ENCODE results near the gene ADCY9.

The ADCY9 gene

DNA sequence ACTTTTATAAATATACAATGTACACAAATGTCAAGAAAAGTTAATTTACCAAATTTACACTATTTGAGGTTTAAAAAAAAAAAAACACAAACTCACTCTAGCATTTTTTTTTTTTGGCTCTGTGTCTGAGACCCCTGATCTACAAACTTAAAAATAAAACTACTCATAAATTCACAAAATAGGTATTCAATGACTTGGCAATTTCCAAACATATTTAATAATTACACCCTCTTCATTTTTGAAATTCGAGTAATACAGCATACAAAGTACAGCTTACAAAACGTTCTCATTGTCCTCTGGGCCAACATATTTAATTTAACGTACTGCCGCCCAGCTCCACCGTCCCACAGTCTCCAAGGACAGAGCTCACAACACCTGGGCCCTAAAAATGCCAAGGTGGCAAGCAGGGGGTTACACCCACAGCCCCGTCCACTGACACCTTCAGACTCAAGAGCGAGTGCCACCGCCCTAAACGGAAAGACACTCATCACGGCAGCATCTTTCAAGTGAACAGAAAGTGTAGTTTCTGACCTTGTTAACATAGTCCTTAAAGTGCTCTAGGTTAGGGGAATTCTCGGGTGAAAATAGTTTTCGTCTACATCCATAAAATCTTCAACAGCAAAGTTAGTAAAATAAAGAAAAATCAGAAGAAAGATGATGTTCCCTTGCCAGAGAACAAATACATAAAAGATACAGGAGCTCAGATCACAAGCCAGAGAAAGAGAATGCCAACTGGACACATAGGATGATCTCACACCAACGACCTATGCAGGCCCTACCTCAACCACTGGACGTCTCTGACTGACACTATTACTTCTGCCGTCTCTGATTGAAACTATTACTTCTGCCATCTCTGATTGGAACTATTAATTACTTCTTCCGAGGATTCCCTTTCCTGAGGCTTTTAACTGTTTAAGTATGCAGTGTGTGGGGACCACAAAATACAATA lies 4.2 kb downstream of the ADCY9 start:
- 90 to 91% methylated on average over 14 to 16 of the region's 16 CpGs for WGBS, 2 experiments
- Histone ChIP-seq H3K4me3 (ENCODE audit: insufficient read depth, low read depth, low read length) (no peak overlapping the region), H3K36me3 (ENCODE audit: control insufficient read depth, insufficient read depth, low read length) (no peaks in the 10 kb centered on the region), H3K4me1 (ENCODE audit: control insufficient read depth, insufficient read depth, low read length) (no peaks in the 10 kb centered on the region), H3K27me3 (ENCODE audit: control insufficient read depth, insufficient read depth, low read length, poor library complexity, severe bottlenecking) (peaks cover 31% of the 10 kb centered on the region), H3K9me3 (ENCODE audit: control insufficient read depth, low read length) (no peaks in the 10 kb centered on the region), H3K27ac (ENCODE audit: insufficient read depth, low read depth, low read length, poor library complexity, severe bottlenecking) (no peak overlapping the region)

DNA sequence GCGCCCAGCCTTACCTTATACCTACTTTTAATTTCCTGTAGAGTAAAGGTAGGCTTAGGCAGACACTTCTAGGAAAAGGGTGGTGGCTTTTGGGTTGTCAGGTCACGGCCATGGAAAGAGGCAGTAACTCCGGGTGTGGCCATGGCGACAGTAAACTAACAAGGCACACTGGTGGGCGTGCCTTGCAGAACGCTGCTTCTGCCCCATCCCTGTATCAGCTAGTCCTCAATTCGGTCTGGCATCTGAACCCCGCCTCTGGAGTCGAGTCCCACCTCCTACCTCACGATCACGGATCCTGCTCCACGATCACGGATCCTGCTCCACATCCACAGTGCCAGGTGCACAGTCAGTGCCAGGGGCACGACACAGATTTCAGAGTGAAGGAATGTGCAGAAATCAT lies 5.6 kb downstream of the ADCY9 start:
- Histone ChIP-seq H3K27ac (ENCODE audit: insufficient read depth, low read depth, low read length, poor library complexity, severe bottlenecking) (no peak overlapping the region), H3K4me3 (ENCODE audit: insufficient read depth, low read depth, low read length) (no peak overlapping the region), H3K4me1 (ENCODE audit: control insufficient read depth, insufficient read depth, low read length) (no peaks in the 10 kb centered on the region), H3K9me3 (ENCODE audit: control insufficient read depth, low read length) (no peaks in the 10 kb centered on the region), H3K27me3 (ENCODE audit: control insufficient read depth, insufficient read depth, low read length, poor library complexity, severe bottlenecking) (peaks cover 24% of the 10 kb centered on the region), H3K36me3 (ENCODE audit: control insufficient read depth, insufficient read depth, low read length) (no peaks in the 10 kb centered on the region)
- 90 to 92% methylated on average over 14 of the region's 14 CpGs for WGBS, 2 experiments

GRCh38 chr16:4110065-4110464 lies 6.2 kb downstream of the ADCY9 start:
- 90 to 94% methylated on average over 12 to 13 of the region's 13 CpGs for WGBS, 2 experiments
- H3K27ac ChIP-seq (ENCODE audit: insufficient read depth, low read depth, low read length, poor library complexity, severe bottlenecking): no peak overlapping the region

GRCh38 chr16:4109250-4109736 lies 6.9 kb downstream of the ADCY9 start:
- Histone ChIP-seq H3K36me3 (ENCODE audit: control insufficient read depth, insufficient read depth, low read length) (no peaks in the 10 kb centered on the region), H3K9me3 (ENCODE audit: control insufficient read depth, low read length) (no peaks in the 10 kb centered on the region), H3K27me3 (ENCODE audit: control insufficient read depth, insufficient read depth, low read length, poor library complexity, severe bottlenecking) (peaks cover 11% of the 10 kb centered on the region), H3K27ac (ENCODE audit: insufficient read depth, low read depth, low read length, poor library complexity, severe bottlenecking) (no peak overlapping the region), H3K4me3 (ENCODE audit: insufficient read depth, low read depth, low read length) (no peak overlapping the region), H3K4me1 (ENCODE audit: control insufficient read depth, insufficient read depth, low read length) (no peaks in the 10 kb centered on the region)
- 84 to 86% methylated on average over 11 of the region's 11 CpGs for WGBS, 2 experiments

More at GRCh38 chr16:4110065-4110464, 6.2 kb downstream of the ADCY9 start:
- Histone ChIP-seq H3K36me3 (ENCODE audit: control insufficient read depth, insufficient read depth, low read length) (no peaks in the 10 kb centered on the region), H3K4me1 (ENCODE audit: control insufficient read depth, insufficient read depth, low read length) (no peaks in the 10 kb centered on the region), H3K4me3 (ENCODE audit: insufficient read depth, low read depth, low read length) (no peak overlapping the region), H3K9me3 (ENCODE audit: control insufficient read depth, low read length) (no peaks in the 10 kb centered on the region), H3K27me3 (ENCODE audit: control insufficient read depth, insufficient read depth, low read length, poor library complexity, severe bottlenecking) (peaks cover 18% of the 10 kb centered on the region)

DNA sequence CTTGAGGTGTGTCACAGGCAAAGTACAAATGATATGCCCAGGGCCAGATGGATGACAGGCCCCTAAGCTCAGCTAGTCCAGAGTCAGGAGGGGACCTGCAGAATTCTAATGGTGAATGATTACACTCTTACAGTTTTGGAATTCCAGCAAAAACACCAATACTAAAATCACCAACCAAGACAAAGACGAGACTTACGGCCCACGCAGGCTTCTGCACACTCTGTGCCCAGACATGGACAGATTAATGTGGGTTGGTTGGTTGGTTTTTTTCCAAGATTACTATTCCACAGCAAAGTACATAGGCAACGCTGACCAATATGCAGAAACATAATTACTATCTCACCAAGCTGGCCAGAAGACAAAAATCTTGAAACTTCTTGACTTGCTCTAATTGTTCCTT lies 9.7 kb downstream of the ADCY9 start:
- no peak overlapping the region for H3K27ac ChIP-seq (ENCODE audit: insufficient read depth, low read depth, low read length, poor library complexity, severe bottlenecking)
- no peaks in the 10 kb centered on the region for H3K9me3 ChIP-seq (ENCODE audit: control insufficient read depth, low read length)
- no peaks in the 10 kb centered on the region for H3K27me3 ChIP-seq (ENCODE audit: control insufficient read depth, insufficient read depth, low read length, poor library complexity, severe bottlenecking)
- 97 to 98% methylated on average over 1 to 2 of the region's 4 CpGs for WGBS, 2 experiments
- no peak overlapping the region for H3K4me3 ChIP-seq (ENCODE audit: insufficient read depth, low read depth, low read length)
- no peaks in the 10 kb centered on the region for H3K36me3 ChIP-seq (ENCODE audit: control insufficient read depth, insufficient read depth, low read length)
- no peaks in the 10 kb centered on the region for H3K4me1 ChIP-seq (ENCODE audit: control insufficient read depth, insufficient read depth, low read length)

GRCh38 chr16:4105848-4106247 lies 10.4 kb downstream of the ADCY9 start:
- Histone ChIP-seq H3K27me3 (ENCODE audit: control insufficient read depth, insufficient read depth, low read length, poor library complexity, severe bottlenecking) (no peaks in the 10 kb centered on the region), H3K4me3 (ENCODE audit: insufficient read depth, low read depth, low read length) (no peak overlapping the region), H3K27ac (ENCODE audit: insufficient read depth, low read depth, low read length, poor library complexity, severe bottlenecking) (no peak overlapping the region), H3K9me3 (ENCODE audit: control insufficient read depth, low read length) (no peaks in the 10 kb centered on the region), H3K4me1 (ENCODE audit: control insufficient read depth, insufficient read depth, low read length) (no peaks in the 10 kb centered on the region), H3K36me3 (ENCODE audit: control insufficient read depth, insufficient read depth, low read length) (no peaks in the 10 kb centered on the region)
- WGBS, 2 experiments: 93 to 94% methylated on average over 5 of the region's 5 CpGs

DNA sequence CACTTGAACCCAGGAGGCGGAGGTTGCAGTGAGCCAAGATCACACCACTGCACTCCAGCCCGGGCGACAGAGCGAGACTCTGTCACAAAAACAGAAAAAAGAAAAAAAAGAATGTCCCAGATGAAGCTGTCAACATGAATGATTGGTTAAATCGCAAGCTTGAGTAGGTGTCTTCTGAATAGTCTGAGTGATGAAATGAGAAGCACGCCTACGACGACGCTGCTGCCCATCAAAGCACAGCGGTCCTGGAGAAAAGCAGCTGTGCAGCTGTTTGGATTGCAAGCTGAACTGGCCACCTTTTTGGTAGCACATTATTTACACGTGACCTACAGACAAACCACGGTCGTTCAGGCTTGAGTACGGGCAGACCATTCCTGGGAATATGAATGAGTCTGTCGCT lies 12.5 kb downstream of the ADCY9 start:
- no peaks in the 10 kb centered on the region for H3K36me3 ChIP-seq (ENCODE audit: control insufficient read depth, insufficient read depth, low read length)
- WGBS, 2 experiments: 88 to 94% methylated on average over 15 of the region's 15 CpGs
- H3K4me3 ChIP-seq (ENCODE audit: insufficient read depth, low read depth, low read length): no peak overlapping the region
- H3K4me1 ChIP-seq (ENCODE audit: control insufficient read depth, insufficient read depth, low read length): no peaks in the 10 kb centered on the region
- no peaks in the 10 kb centered on the region for H3K27me3 ChIP-seq (ENCODE audit: control insufficient read depth, insufficient read depth, low read length, poor library complexity, severe bottlenecking)
- H3K27ac ChIP-seq (ENCODE audit: insufficient read depth, low read depth, low read length, poor library complexity, severe bottlenecking): no peak overlapping the region
- H3K9me3 ChIP-seq (ENCODE audit: control insufficient read depth, low read length): no peaks in the 10 kb centered on the region

GRCh38 chr16:4101421-4102219 lies 14.6 kb downstream of the ADCY9 start:
- Histone ChIP-seq H3K27me3 (ENCODE audit: control insufficient read depth, insufficient read depth, low read length, poor library complexity, severe bottlenecking) (no peaks in the 10 kb centered on the region), H3K4me1 (ENCODE audit: control insufficient read depth, insufficient read depth, low read length) (no peaks in the 10 kb centered on the region), H3K27ac (ENCODE audit: insufficient read depth, low read depth, low read length, poor library complexity, severe bottlenecking) (no peak overlapping the region), H3K36me3 (ENCODE audit: control insufficient read depth, insufficient read depth, low read length) (no peaks in the 10 kb centered on the region), H3K4me3 (ENCODE audit: insufficient read depth, low read depth, low read length) (no peak overlapping the region), H3K9me3 (ENCODE audit: control insufficient read depth, low read length) (no peaks in the 10 kb centered on the region)
- 94 to 95% methylated on average over 20 of the region's 20 CpGs for WGBS, 2 experiments

DNA sequence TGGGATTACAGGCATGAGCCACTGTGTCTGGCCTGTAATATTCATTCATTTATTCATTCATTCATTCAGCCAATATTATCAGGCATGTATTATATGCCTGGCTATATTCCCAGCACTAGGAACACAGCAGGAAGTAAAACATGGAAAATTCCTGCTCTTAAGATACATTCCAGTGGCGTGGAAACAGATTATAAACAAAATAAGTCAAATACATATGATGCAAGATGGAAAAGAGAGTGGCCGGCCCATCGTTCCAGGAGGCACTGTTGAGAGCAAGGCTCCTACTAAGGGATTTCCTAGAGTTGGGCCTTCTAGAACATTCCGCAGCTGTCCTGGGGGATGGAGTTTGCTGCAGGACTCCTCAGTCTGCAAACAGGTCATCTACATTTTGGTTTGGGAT lies 17.7 kb downstream of the ADCY9 start:
- Histone ChIP-seq H3K27ac (ENCODE audit: insufficient read depth, low read depth, low read length, poor library complexity, severe bottlenecking) (no peak overlapping the region), H3K9me3 (ENCODE audit: control insufficient read depth, low read length) (no peaks in the 10 kb centered on the region), H3K27me3 (ENCODE audit: control insufficient read depth, insufficient read depth, low read length, poor library complexity, severe bottlenecking) (no peaks in the 10 kb centered on the region), H3K36me3 (ENCODE audit: control insufficient read depth, insufficient read depth, low read length) (no peaks in the 10 kb centered on the region), H3K4me1 (ENCODE audit: control insufficient read depth, insufficient read depth, low read length) (peaks cover 6% of the 10 kb centered on the region), H3K4me3 (ENCODE audit: insufficient read depth, low read depth, low read length) (no peak overlapping the region)
- 87 to 93% methylated on average over 4 of the region's 4 CpGs for WGBS, 2 experiments

DNA sequence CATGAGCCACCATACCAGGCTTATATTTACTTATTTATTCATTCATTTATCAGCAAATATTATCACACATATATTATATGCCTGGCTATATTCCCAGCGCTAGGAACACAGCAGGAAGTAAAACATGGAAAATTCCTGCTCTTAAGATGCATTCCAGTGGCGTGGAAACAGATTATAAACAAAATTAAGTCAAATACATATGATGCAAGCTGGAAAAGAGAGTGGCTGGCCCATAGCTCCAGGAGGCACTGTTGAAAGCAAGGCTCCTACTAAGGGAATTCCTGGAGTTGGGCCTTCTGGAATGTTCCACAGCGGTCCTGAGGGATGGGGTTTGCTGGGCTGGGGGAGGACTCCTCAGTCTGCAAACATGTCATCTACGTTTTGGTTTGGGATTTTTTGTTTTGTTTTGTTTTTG lies 18.4 kb downstream of the ADCY9 start:
- no peak overlapping the region for H3K27ac ChIP-seq (ENCODE audit: insufficient read depth, low read depth, low read length, poor library complexity, severe bottlenecking)
- peaks cover 6% of the 10 kb centered on the region for H3K4me1 ChIP-seq (ENCODE audit: control insufficient read depth, insufficient read depth, low read length)

More for the DNA sequence above, 18.4 kb downstream of the ADCY9 start:
- H3K9me3 ChIP-seq (ENCODE audit: control insufficient read depth, low read length): no peaks in the 10 kb centered on the region
- WGBS, 2 experiments: 91 to 97% methylated on average over 4 of the region's 4 CpGs
- H3K4me3 ChIP-seq (ENCODE audit: insufficient read depth, low read depth, low read length): no peak overlapping the region
- H3K27me3 ChIP-seq (ENCODE audit: control insufficient read depth, insufficient read depth, low read length, poor library complexity, severe bottlenecking): no peaks in the 10 kb centered on the region
- H3K36me3 ChIP-seq (ENCODE audit: control insufficient read depth, insufficient read depth, low read length): no peaks in the 10 kb centered on the region
